Colon (tissue), 2 donors: Measurements from ENCODE around the gene PPM1D.
"Not testable (repeated sequence)": the region's sequence is repeated elsewhere in the genome, so short reads cannot be mapped to it uniquely, and the experiment has no call there.

Experiments
- FAIRE-seq: peaks from 2 replicates; lab custom pipeline; 2012; peaks lifted over from hg19 to GRCh38; lab: Jason Lieb, UNC
- donor health status: control.
- donor health status: control.

Gene PPM1D

GRCh38 chr17:60599620-60600489, at the start of gene PPM1D:
PPM1D (plus strand) TSS chr17:60600193; CDS start chr17:60600415, 222 bp downstream.
- FAIRE-seq, result no peak

- FAIRE-seq, result not testable (repeated sequence)
Observed at GRCh38 chr17:60552255-60552654, 47.7 kb upstream of the PPM1D start.

GRCh38 chr17:60554377-60554788, 45.6 kb upstream of the PPM1D start:
- FAIRE-seq, result no peak

- FAIRE-seq, result no peak
Observed at GRCh38 chr17:60555786-60556185, 44.2 kb upstream of the PPM1D start.

GRCh38 chr17:60557805-60558204, 42.2 kb upstream of the PPM1D start:
- FAIRE-seq, result no peak

- no peak for FAIRE-seq
Observed at GRCh38 chr17:60559659-60559994, 40.4 kb upstream of the PPM1D start.

- FAIRE-seq, result no peak
Observed at GRCh38 chr17:60559995-60560859, 39.8 kb upstream of the PPM1D start.

GRCh38 chr17:60560860-60561257, 39.1 kb upstream of the PPM1D start:
- no peak for FAIRE-seq

GRCh38 chr17:60562421-60562820, 37.6 kb upstream of the PPM1D start:
- FAIRE-seq, result no peak

GRCh38 chr17:60563743-60564142, 36.2 kb upstream of the PPM1D start:
- FAIRE-seq, result no peak

- FAIRE-seq, result no peak
Observed at GRCh38 chr17:60565233-60565632, 34.8 kb upstream of the PPM1D start.

- FAIRE-seq, result no peak
Observed at GRCh38 chr17:60573236-60574051, 26.5 kb upstream of the PPM1D start.

- no peak for FAIRE-seq
Observed at GRCh38 chr17:60577147-60577915, 22.7 kb upstream of the PPM1D start.

- FAIRE-seq, result no peak
Observed at GRCh38 chr17:60579090-60579489, 20.9 kb upstream of the PPM1D start.

GRCh38 chr17:60579551-60579950, 20.4 kb upstream of the PPM1D start:
- FAIRE-seq, result no peak

- FAIRE-seq, result no peak
Observed at GRCh38 chr17:60583008-60583407, 17.0 kb upstream of the PPM1D start.

- no peak for FAIRE-seq
Observed at GRCh38 chr17:60585887-60586286, 14.1 kb upstream of the PPM1D start.

GRCh38 chr17:60586288-60586974, 13.6 kb upstream of the PPM1D start:
- no peak for FAIRE-seq

- FAIRE-seq, result no peak
Observed at GRCh38 chr17:60590070-60590469, 9.9 kb upstream of the PPM1D start.

- no peak for FAIRE-seq
Observed at GRCh38 chr17:60592750-60593149, 7.2 kb upstream of the PPM1D start.
